K562 (cell line): ENCODE data around the gene ELMO3. TPM values are rescaled to one million over a fixed set of nuclear protein-coding genes. Genes with fewer than 3 reads are reported as not detected.
A peak's percentile ranks its signal among the peaks of the same experiment; 100 is the strongest.

ENCODE experiments used
- ARID2 ChIP-seq: fragments of 450-650 bp; IDR thresholded peaks from 2 replicates; pipeline ENCODE4 v1.6.1; 2017; ENCODE audit warnings: antibody characterized with exemption, mild to moderate bottlenecking
- BRCA1 ChIP-seq, 2 experiments: fragments of 450-650 bp in 1 of 2; sonication (generic) in 1 of 2; formaldehyde crosslinking in 1 of 2; IDR thresholded peaks; 2 replicates each; pipeline versions ENCODE4 v1.5.0 to v1.6.1; 2017 to 2020; ENCODE audit warnings: mild to moderate bottlenecking in 1 of 2, missing genetic modification reagents in 1 of 2
- CEBPB ChIP-seq: fragments of 450-650 bp; IDR thresholded peaks from 2 replicates; pipeline ENCODE4 v1.6.1; 2016; ENCODE audit warnings: missing genetic modification characterization, missing compliant biosample characterization
- CHD2 ChIP-seq: IDR thresholded peaks from 2 replicates; pipeline ENCODE4 v1.6.1; 2011; ENCODE audit warnings: low read depth, low read length
- DPF2 ChIP-seq: fragments of 450-650 bp; IDR thresholded peaks from 2 replicates; pipeline ENCODE4 v1.6.1; 2016
- ESRRA ChIP-seq: fragments of 450-650 bp; IDR thresholded peaks from 2 replicates; pipeline ENCODE4 v1.6.1; 2014; ENCODE audit warnings: low read depth, mild to moderate bottlenecking, moderate library complexity, borderline replicate concordance
- ETV1 ChIP-seq: fragments of 450-650 bp; conservative IDR thresholded peaks from 2 replicates; pipeline ENCODE4 v1.6.1; 2016; ENCODE audit warnings: missing genetic modification characterization, control low read depth, low read depth, missing compliant biosample characterization
- FIP1L1 ChIP-seq: fragments of 200-400 bp; formaldehyde crosslinking; IDR thresholded peaks from 2 replicates; pipeline ENCODE4 v1.6.1; 2018; ENCODE audit warnings: mild to moderate bottlenecking, low read depth, low read length; ENCODE audit not compliant: poor library complexity, severe bottlenecking
- FOXA1 ChIP-seq: fragments of 450-650 bp; IDR thresholded peaks from 2 replicates; pipeline ENCODE4 v1.6.1; 2016; ENCODE audit warnings: mild to moderate bottlenecking, borderline replicate concordance
- FOXP4 ChIP-seq: sonication (generic); formaldehyde crosslinking; IDR thresholded peaks from 2 replicates; pipeline ENCODE4 v1.8.0; 2022; ENCODE audit warnings: mild to moderate bottlenecking, missing genetic modification reagents, borderline replicate concordance
- GTF2E2 ChIP-seq: fragments of 200-800 bp; sonication (Bioruptor generic); IDR thresholded peaks from 2 replicates; pipeline ENCODE4 v1.6.1; 2016; ENCODE audit warnings: missing genetic modification characterization, missing compliant biosample characterization
- PHF20 ChIP-seq: fragments of 450-650 bp; IDR thresholded peaks from 2 replicates; pipeline ENCODE4 v1.6.1; 2018; ENCODE audit not compliant: partially characterized antibody
- PHF8 ChIP-seq: fragments of 200-600 bp; sonication (generic); IDR thresholded peaks from 2 replicates; pipeline ENCODE4 v1.6.1; 2012; ENCODE audit warnings: mixed run types, mild to moderate bottlenecking, inconsistent platforms, low read length, moderate library complexity, borderline replicate concordance
- POLR2H ChIP-seq: IDR thresholded peaks from 2 replicates; pipeline ENCODE4 v1.6.1; 2016; ENCODE audit warnings: missing genetic modification characterization, low read depth, mild to moderate bottlenecking, control low read depth, missing compliant biosample characterization, moderate library complexity
- PRDM10 ChIP-seq: fragments of 450-650 bp; IDR thresholded peaks from 2 replicates; pipeline ENCODE4 v1.6.1; 2018; ENCODE audit not compliant: partially characterized antibody
- RAD21 ChIP-seq, 2 experiments: fragments of 250-450 bp in 1 of 2; fragments of 450-650 bp in 1 of 2; sonication (Bioruptor Pico) in 1 of 2; formaldehyde crosslinking in 1 of 2; IDR thresholded peaks in 1 of 2; conservative IDR thresholded peaks in 1 of 2; 2 replicates each; pipeline versions ENCODE4 v1.4.0 to v1.8.0; 2020 to 2022; ENCODE audit warnings: mild to moderate bottlenecking in 2 of 2, moderate library complexity in 1 of 2
- SMAD4 ChIP-seq: fragments of 250-450 bp; sonication (Bioruptor Pico); conservative IDR thresholded peaks from 2 replicates; pipeline ENCODE4 v1.8.0; 2021; ENCODE audit warnings: inconsistent platforms, mild to moderate bottlenecking, moderate library complexity
- SUPT5H ChIP-seq: fragments of 450-650 bp; IDR thresholded peaks from 2 replicates; pipeline ENCODE4 v1.6.1; 2016
- TAF15 ChIP-seq: fragments of 200-400 bp; formaldehyde crosslinking; IDR thresholded peaks from 2 replicates; pipeline ENCODE4 v1.6.1; 2017; ENCODE audit warnings: mild to moderate bottlenecking, low read depth, low read length, moderate library complexity
- TAF7 ChIP-seq: fragments of 450-650 bp; IDR thresholded peaks from 2 replicates; pipeline ENCODE4 v1.6.1; 2016; ENCODE audit warnings: missing genetic modification characterization, missing compliant biosample characterization
- TARDBP ChIP-seq: fragments of 450-650 bp; IDR thresholded peaks from 2 replicates; pipeline ENCODE4 v1.6.1; 2016
- YY1 ChIP-seq, 3 experiments: IDR thresholded peaks; 2 replicates each; pipeline ENCODE4 v1.6.1; 2011; ENCODE audit warnings: low read length in 2 of 3, mild to moderate bottlenecking in 2 of 3, moderate library complexity in 2 of 3, borderline replicate concordance in 1 of 3, control low read depth in 1 of 3, low read depth in 1 of 3; ENCODE audit not compliant: insufficient read depth in 3 of 3, insufficient replicate concordance in 2 of 3, control insufficient read depth in 1 of 3, insufficient read length in 1 of 3; ENCODE audit errors: extremely low read depth in 1 of 3
- polyA plus RNA-seq, 8 experiments: library from polyadenylated mRNA; depleted of rRNA in 4 of 8; stranded (reverse) in 5 of 8; unstranded in 3 of 8; fragments of >200 nt; fragmentation: Nextera tagmentation in 2 of 8; fragmentation: Illumina TruSeq in 1 of 8; extraction: Ambion mirVana in 2 of 8; extraction: Trizol in 1 of 8; gene quantifications; 2 replicates each; pipeline versions ENCODE4 v1.2.1 to v1.2.3, GENCODE V29; 2011 to 2014; ENCODE audit warnings: inconsistent platforms in 1 of 8, missing spikeins in 1 of 8
- total RNA-seq, 7 experiments: library from RNA; depleted of rRNA in 6 of 7; stranded (reverse); fragments of >200 nt in 6 of 7; fragmentation: Illumina TruSeq in 2 of 7; extraction: Trizol in 2 of 7; gene quantifications; 2 replicates each; pipeline versions ENCODE4 v1.2.1 to v1.2.3, GENCODE V29; 2011 to 2021; ENCODE audit warnings: low replicate concordance in 1 of 7

ELMO3 gene
- total and polyA plus RNA-seq, 9 of the 15 experiments (the other 6 are each of a cell fraction or from before 2014, with no cell fraction given) = 0.04 to 5.1 (median 1.5) TPM

- TF ChIP-seq TAF7 (tag) = no peak
- peak; percentile 20 for TF ChIP-seq PHF20
- no peak for TF ChIP-seq POLR2H (tag)
- peak; percentile 50; the same call in 1 of the 2 replicates for TF ChIP-seq TARDBP
- no peak for TF ChIP-seq GTF2E2
- TF ChIP-seq YY1 (IDR thresholded peaks at IDR 0.05; ENCODE audit: borderline replicate concordance in 1 of 3, control insufficient read depth in 1 of 3, extremely low read depth in 1 of 3, insufficient read depth in 3 of 3, insufficient read length in 1 of 3, insufficient replicate concordance in 2 of 3, low read depth in 1 of 3, low read length in 2 of 3) = peak in 1 of 3 experiments; percentile 48
- peak; percentile 87 for TF ChIP-seq CHD2
- peak; percentile 49 for TF ChIP-seq ESRRA
- no peak for TF ChIP-seq CEBPB
- peak; percentile 38 for TF ChIP-seq PRDM10
- no peak for TF ChIP-seq RAD21 (CRISPR knock-in tag; conservative IDR thresholded peaks at IDR 0.05 in 1 of 2, IDR thresholded peaks at IDR 0.05 in 1 of 2)
- peak; percentile 81; the same call in 1 of the 2 replicates for TF ChIP-seq FOXP4 (CRISPR knock-in tag)
- TF ChIP-seq DPF2 = 0 out of 2 replicates have a peak, but pooled peaks have one; percentile 33
- TF ChIP-seq FOXA1 = no peak
- 0 out of 2 replicates have a peak, but pooled peaks have one; percentile 67 for TF ChIP-seq SMAD4 (CRISPR knock-in tag)
- 0 out of 2 replicates have a peak, but pooled peaks have one; percentile 42 for TF ChIP-seq ETV1 (tag)
- TF ChIP-seq SUPT5H = peak; percentile 88
- no peak for TF ChIP-seq TAF15
- TF ChIP-seq PHF8 = peak; percentile 76; the same call in 1 of the 2 replicates
- peak; percentile 76 for TF ChIP-seq FIP1L1
- no peak for TF ChIP-seq ARID2
- no peak for TF ChIP-seq BRCA1 (IDR thresholded peaks at IDR 0.05)
- TF ChIP-seq BRCA1 (CRISPR knock-in tag; IDR thresholded peaks at IDR 0.05) = no peak
Measured at GRCh38 chr16:67247192-67248072, 48.5 kb downstream of the ELMO3 start, which contains the start of gene FHOD1 (continued).
